Breast epithelium (tissue), 4 donors: ENCODE results near the gene VPS35L. TPM values are rescaled to one million over a fixed set of nuclear protein-coding genes. Genes with fewer than 3 reads are reported as not detected.
"Not testable (repeated sequence)": the region's sequence is repeated elsewhere in the genome, so short reads cannot be mapped to it uniquely, and the experiment has no call there.

Source experiments
- DNase-seq, 2 donors: peaks; one replicate each; pipeline ENCODE4 v3.0.0-alpha.2; 2019; ENCODE audit warnings: low spot score in 2 of 2
- H3K27ac ChIP-seq, 2 donors: fragments of 200-600 bp; sonication (generic) in 1 of 2; one replicate each; pipeline ENCODE4 v1.5.1; 2016 to 2019; ENCODE audit warnings: mild to moderate bottlenecking in 1 of 2
- H3K27me3 ChIP-seq, 2 donors: fragments of 200-600 bp; sonication (generic) in 1 of 2; one replicate each; pipeline versions ENCODE4 v1.5.1 to v1.6.0; 2017 to 2019; ENCODE audit warnings: control low read depth in 1 of 2, mild to moderate bottlenecking in 1 of 2
- H3K36me3 ChIP-seq: fragments of 200-600 bp; one replicate; pipeline ENCODE4 v1.5.1; 2019
- H3K4me1 ChIP-seq, 2 donors: fragments of 200-600 bp; sonication (generic); one replicate each; pipeline ENCODE4 v1.5.1; 2016 to 2019; ENCODE audit warnings: control low read depth in 1 of 2
- H3K4me3 ChIP-seq, 3 donors: fragments of 200-600 bp; sonication (generic); 1 replicate in 2 of 3; 2 replicates in 1 of 3; pipeline ENCODE4 v1.5.1; 2016 to 2019; ENCODE audit warnings: mild to moderate bottlenecking in 3 of 3, moderate library complexity in 2 of 3
- H3K9me3 ChIP-seq, 2 donors: fragments of 200-600 bp; sonication (generic) in 1 of 2; one replicate each; pipeline ENCODE4 v1.5.1; 2016 to 2019; ENCODE audit warnings: control low read depth in 1 of 2
- CTCF ChIP-seq, 3 donors: fragments of 450-650 bp; IDR thresholded peaks; one replicate each; pipeline ENCODE4 v1.5.1; 2016 to 2017; ENCODE audit warnings: antibody characterized with exemption in 3 of 3, mild to moderate bottlenecking in 3 of 3, moderate library complexity in 3 of 3
- POLR2A ChIP-seq: fragments of 450-650 bp; IDR thresholded peaks from one replicate; pipeline ENCODE4 v1.6.1; 2016; ENCODE audit warnings: antibody characterized with exemption, mild to moderate bottlenecking, moderate library complexity
- POLR2AphosphoS5 ChIP-seq, 3 donors: sonication (generic); formaldehyde crosslinking; IDR thresholded peaks; one replicate each; pipeline ENCODE4 v1.6.1; 2017; ENCODE audit warnings: antibody characterized with exemption in 3 of 3
- intact Hi-C: fragments of 100-400 bp; cut with DNase I; formaldehyde crosslinking; loops from one replicate; pipeline ENCODE4 v1.15.1; 2023; ENCODE audit warnings: low total_unique reads
- total RNA-seq, 3 donors: library from RNA; depleted of rRNA; stranded (reverse); fragments of >200 nt; gene quantifications; one replicate each; pipeline ENCODE4 v1.1.0, GENCODE V29; 2016

The VPS35L gene
- total RNA-seq, 3 donors from 2014 or later = 36.4 to 43.3 (median 40.5) TPM

- DNase-seq = no peak
- Histone ChIP-seq H3K36me3 (no peaks in the 10 kb centered on the region), H3K27ac (no peak overlapping the region), H3K4me1 (peaks cover 5 to 24% of the 10 kb centered on the region in 2 donors), H3K4me3 (no peak overlapping the region), H3K27me3 (no peaks in the 10 kb centered on the region), H3K9me3 (no peaks in the 10 kb centered on the region)
- TF ChIP-seq POLR2AphosphoS5 (IDR thresholded peaks at IDR 0.05) (no peak), CTCF (IDR thresholded peaks at IDR 0.05) (no peak), POLR2A (no peak)
- intact Hi-C loops = loop anchor here (10.0 kb wide), 1 partner anchor 169 kb away; the partner anchor contains the start of gene GPRC5B
Measured at GRCh38 chr16:19715566-19715965, 160.1 kb downstream of the VPS35L start.

GRCh38 chr16:19716183-19716582 lies 160.7 kb downstream of the VPS35L start:
- TF ChIP-seq POLR2AphosphoS5 (IDR thresholded peaks at IDR 0.05) (no peak), CTCF (IDR thresholded peaks at IDR 0.05) (no peak), POLR2A (no peak)
- Histone ChIP-seq H3K4me3 (peak overlapping the region in 1 of 3 donors; percentile 99), H3K27me3 (no peaks in the 10 kb centered on the region), H3K36me3 (no peaks in the 10 kb centered on the region), H3K4me1 (peaks cover 5 to 24% of the 10 kb centered on the region in 2 donors), H3K9me3 (no peaks in the 10 kb centered on the region), H3K27ac (no peak overlapping the region)
- intact Hi-C loops = loop anchor here (10.0 kb wide), 1 partner anchor 169 kb away; the partner anchor contains the start of gene GPRC5B
- DNase-seq = no peak

DNA sequence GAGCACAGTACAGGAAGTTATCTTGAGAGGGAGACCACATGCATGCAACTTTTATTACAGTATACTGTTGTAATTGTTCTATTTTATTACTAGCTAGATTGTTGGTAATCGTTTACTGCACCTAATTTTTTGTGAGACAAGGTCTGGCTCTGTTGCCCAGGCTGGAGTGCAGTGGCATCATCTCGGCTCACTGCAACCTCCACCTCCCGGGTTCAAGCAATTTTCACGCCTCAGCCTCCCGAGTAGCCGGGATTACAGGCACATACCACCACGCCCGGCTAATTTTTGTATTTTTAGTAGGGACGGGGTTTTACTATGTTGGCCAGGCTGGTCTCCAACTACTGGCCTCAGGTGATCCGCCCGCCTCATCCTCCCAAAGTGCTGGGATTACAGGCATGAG lies 161.2 kb downstream of the VPS35L start:
- not testable (repeated sequence) for H3K27me3 ChIP-seq, H3K36me3 ChIP-seq, DNase-seq, H3K9me3 ChIP-seq
- Histone ChIP-seq H3K4me3 (peak overlapping the region; percentile 69 to 99 (median 88)), H3K4me1 (peaks cover 5 to 24% of the 10 kb centered on the region in 2 donors), H3K27ac (peak overlapping the region in 1 of 2 donors; percentile 76)
- intact Hi-C loops = loop anchor here (10.0 kb wide), 1 partner anchor 168 kb away; the partner anchor contains the start of gene GPRC5B

- Histone ChIP-seq H3K27me3 (no peaks in the 10 kb centered on the region), H3K36me3 (no peaks in the 10 kb centered on the region), H3K9me3 (no peaks in the 10 kb centered on the region), H3K4me1 (peaks cover 5 to 24% of the 10 kb centered on the region in 2 donors), H3K4me3 (peak overlapping the region; percentile 69 to 99 (median 88)), H3K27ac (peak overlapping the region; percentile 76 to 94)
- DNase-seq = no peak
- intact Hi-C loops = loop anchor here (10.0 kb wide), 1 partner anchor 167 kb away; the partner anchor contains the start of gene GPRC5B
- TF ChIP-seq CTCF (IDR thresholded peaks at IDR 0.05) = no peak
- TF ChIP-seq POLR2A = no peak
- TF ChIP-seq POLR2AphosphoS5 (IDR thresholded peaks at IDR 0.05) = no peak
Measured at GRCh38 chr16:19717314-19717713, 161.8 kb downstream of the VPS35L start.

DNA sequence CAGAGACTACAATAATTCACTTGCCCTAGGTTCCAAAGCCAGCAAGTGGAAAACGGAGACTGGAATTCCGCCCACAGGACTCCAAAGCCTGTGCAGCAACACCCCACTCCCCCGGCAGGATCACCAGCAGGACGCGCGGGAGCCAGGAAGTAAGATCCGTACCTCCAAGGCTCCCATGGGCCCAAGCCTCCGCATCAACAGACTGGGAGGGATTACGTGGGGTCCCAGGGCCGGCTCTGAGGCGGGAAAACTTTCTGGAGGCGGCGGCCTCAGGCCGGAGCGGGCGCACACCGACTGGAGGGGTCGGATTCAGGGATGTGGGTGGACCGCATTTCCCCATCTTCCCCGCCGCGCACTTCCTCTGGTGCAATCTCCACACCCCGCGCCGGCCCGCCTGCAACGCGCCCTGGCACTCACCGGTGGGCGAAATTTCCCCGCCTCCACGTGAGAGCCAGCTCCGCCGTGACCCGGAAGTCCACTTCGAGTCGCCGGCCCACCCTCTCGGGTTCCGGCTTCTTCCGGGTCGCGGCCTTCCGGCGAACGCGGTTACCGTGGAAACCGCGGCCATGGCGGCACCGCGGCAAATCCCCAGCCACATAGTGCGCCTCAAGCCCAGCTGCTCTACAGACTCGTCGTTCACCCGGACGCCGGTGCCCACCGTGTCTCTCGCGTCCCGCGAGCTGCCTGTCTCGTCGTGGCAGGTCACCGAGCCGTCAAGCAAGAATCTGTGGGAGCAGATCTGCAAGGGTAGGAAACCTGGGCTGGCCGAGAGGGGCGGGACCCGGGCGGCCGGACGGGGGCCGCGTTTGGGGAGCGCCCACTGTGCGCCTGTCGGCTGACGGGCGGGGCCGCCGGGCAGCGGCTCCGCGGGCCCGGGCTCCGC lies 162.5 kb downstream of the VPS35L start, which contains the start of the genes IQCK and KNOP1:
Gene IQCK (plus strand): TSS at position 531 of the 883 bp plus-strand sequence. CDS start 36 bp downstream, at position 567.
Gene KNOP1 (minus strand): TSS at position 487 of the 883 bp plus-strand sequence. CDS start 3,192 bp downstream, outside the sequence.
- DNase-seq = peak; percentile 81 to 82
- Histone ChIP-seq H3K27me3 (no peaks in the 10 kb centered on the region), H3K9me3 (no peaks in the 10 kb centered on the region), H3K4me1 (peaks cover 5 to 24% of the 10 kb centered on the region in 2 donors), H3K27ac (peak within 1 kb of the TSS; percentile 76 to 94), H3K4me3 (peak within 1 kb of the TSS; percentile 69 to 99 (median 88)), H3K36me3 (no peaks in the 10 kb centered on the region)
- intact Hi-C loops = loop anchor here (10.0 kb wide), 1 partner anchor 167 kb away; the partner anchor contains the start of gene GPRC5B
- peak; percentile 73 to 87 (median 83) for TF ChIP-seq POLR2AphosphoS5 (IDR thresholded peaks at IDR 0.05)
- peak; percentile 15 for TF ChIP-seq POLR2A
- TF ChIP-seq CTCF (IDR thresholded peaks at IDR 0.05) = peak in 1 of 3 donors; percentile 34
